ENCODE data around the gene ARHGAP8.

ARHGAP8 gene

GRCh38 chr22:44865193-44866057 lies 113.0 kb downstream of the ARHGAP8 start:
- no peak for DNase-seq

- DNase-seq: no peak
These were observed 116.8 kb downstream of the ARHGAP8 start for GRCh38 chr22:44869196-44869595.

- peak; percentile 62 for DNase-seq
These were observed 117.6 kb downstream of the ARHGAP8 start for GRCh38 chr22:44870021-44870420.

GRCh38 chr22:44871782-44872181 lies 119.4 kb downstream of the ARHGAP8 start:
- no peak for DNase-seq

GRCh38 chr22:44876921-44877320 lies 124.5 kb downstream of the ARHGAP8 start:
- no peak for DNase-seq

- DNase-seq: no peak
These were observed 126.3 kb downstream of the ARHGAP8 start for GRCh38 chr22:44878483-44879300.

GRCh38 chr22:44879301-44879680 lies 126.9 kb downstream of the ARHGAP8 start:
- DNase-seq: no peak

GRCh38 chr22:44880610-44881290 lies 128.4 kb downstream of the ARHGAP8 start:
- DNase-seq: no peak

GRCh38 chr22:44881624-44882023 lies 129.2 kb downstream of the ARHGAP8 start:
- no peak for DNase-seq

- DNase-seq: no peak
These were observed 130.0 kb downstream of the ARHGAP8 start for GRCh38 chr22:44882226-44882905.

- DNase-seq: no peak
These were observed 130.6 kb downstream of the ARHGAP8 start for GRCh38 chr22:44883011-44883421.

GRCh38 chr22:44884562-44884961 lies 132.2 kb downstream of the ARHGAP8 start:
- no peak for DNase-seq

GRCh38 chr22:44884968-44885805 lies 132.8 kb downstream of the ARHGAP8 start:
- no peak for DNase-seq

- DNase-seq: no peak
These were observed 133.5 kb downstream of the ARHGAP8 start for GRCh38 chr22:44885806-44886360.

- DNase-seq: no peak
These were observed 135.6 kb downstream of the ARHGAP8 start for GRCh38 chr22:44887941-44888366.

- no peak for DNase-seq
These were observed 136.3 kb downstream of the ARHGAP8 start for GRCh38 chr22:44888491-44889254.

GRCh38 chr22:44889255-44889878 lies 137.0 kb downstream of the ARHGAP8 start:
- DNase-seq: no peak

GRCh38 chr22:44890416-44891292 lies 138.3 kb downstream of the ARHGAP8 start:
- DNase-seq: no peak

GRCh38 chr22:44891293-44891747 lies 138.9 kb downstream of the ARHGAP8 start:
- DNase-seq: no peak
